Glutamatergic neuron (in vitro differentiated cells): ENCODE data around the gene CRTC3. TPM values are rescaled to one million over a fixed set of nuclear protein-coding genes. Genes with fewer than 3 reads are reported as not detected.
"Not testable (repeated sequence)": the region's sequence is repeated elsewhere in the genome, so short reads cannot be mapped to it uniquely, and the experiment has no call there.

Experiments used
- DNase-seq: peaks from one replicate; pipeline ENCODE4 v3.0.0; 2022
- H3K27ac Mint-ChIP-seq: one replicate; pipeline ENCODE4 v1.8.0; 2020; ENCODE audit warnings: mild to moderate bottlenecking, mixed read lengths, inconsistent platforms; ENCODE audit not compliant: unreplicated experiment
- H3K27me3 Mint-ChIP-seq: one replicate; pipeline ENCODE4 v1.8.0; 2020; ENCODE audit warnings: mild to moderate bottlenecking, moderate library complexity, mixed read lengths, inconsistent platforms; ENCODE audit not compliant: unreplicated experiment
- H3K36me3 Mint-ChIP-seq: one replicate; pipeline ENCODE4 v1.8.0; 2020; ENCODE audit warnings: mild to moderate bottlenecking, mixed read lengths, inconsistent platforms; ENCODE audit not compliant: unreplicated experiment
- H3K4me1 Mint-ChIP-seq: one replicate; pipeline ENCODE4 v1.8.0; 2020; ENCODE audit warnings: mild to moderate bottlenecking, low read depth, mixed read lengths, inconsistent platforms; ENCODE audit not compliant: unreplicated experiment
- H3K4me3 Mint-ChIP-seq: one replicate; pipeline ENCODE4 v1.8.0; 2020; ENCODE audit warnings: mild to moderate bottlenecking, mixed read lengths, inconsistent platforms; ENCODE audit not compliant: unreplicated experiment
- H3K9me3 Mint-ChIP-seq: one replicate; pipeline ENCODE4 v1.8.0; 2020; ENCODE audit warnings: mild to moderate bottlenecking, moderate library complexity, mixed read lengths, inconsistent platforms; ENCODE audit not compliant: unreplicated experiment
- CTCF ChIP-seq: fragments of 200-600 bp; sonication (generic); IDR thresholded peaks from one replicate; pipeline ENCODE4 v1.5.0; 2021; ENCODE audit not compliant: partially characterized antibody, unreplicated experiment
- total RNA-seq: library from RNA; stranded (reverse); fragmentation: NEBNext Ultra II Directional; extraction: Animal tissue kit (Norgen Biotek cat#: 25700); gene quantifications from one replicate; pipeline ENCODE4 v1.2.1, GENCODE V29; 2021; ENCODE audit not compliant: unreplicated experiment

CRTC3 gene
- total RNA-seq, 1 donor from 2014 or later, result 50.1 TPM

GRCh38 chr15:90683876-90684275, 154.2 kb downstream of the CRTC3 start:
- Mint-ChIP-seq H3K27ac (no peak overlapping the region), H3K36me3 (no peaks in the 10 kb centered on the region), H3K27me3 (peaks cover 1% of the 10 kb centered on the region), H3K4me1 (no peaks in the 10 kb centered on the region), H3K9me3 (no peaks in the 10 kb centered on the region), H3K4me3 (no peak overlapping the region)
- no peak for TF ChIP-seq CTCF
- DNase-seq, result no peak

GRCh38 chr15:90684281-90684680, 154.6 kb downstream of the CRTC3 start:
- no peak for TF ChIP-seq CTCF
- Mint-ChIP-seq H3K9me3 (no peaks in the 10 kb centered on the region), H3K36me3 (no peaks in the 10 kb centered on the region), H3K4me3 (no peak overlapping the region), H3K27ac (no peak overlapping the region), H3K4me1 (no peaks in the 10 kb centered on the region), H3K27me3 (peaks cover 1% of the 10 kb centered on the region)
- no peak for DNase-seq

DNA sequence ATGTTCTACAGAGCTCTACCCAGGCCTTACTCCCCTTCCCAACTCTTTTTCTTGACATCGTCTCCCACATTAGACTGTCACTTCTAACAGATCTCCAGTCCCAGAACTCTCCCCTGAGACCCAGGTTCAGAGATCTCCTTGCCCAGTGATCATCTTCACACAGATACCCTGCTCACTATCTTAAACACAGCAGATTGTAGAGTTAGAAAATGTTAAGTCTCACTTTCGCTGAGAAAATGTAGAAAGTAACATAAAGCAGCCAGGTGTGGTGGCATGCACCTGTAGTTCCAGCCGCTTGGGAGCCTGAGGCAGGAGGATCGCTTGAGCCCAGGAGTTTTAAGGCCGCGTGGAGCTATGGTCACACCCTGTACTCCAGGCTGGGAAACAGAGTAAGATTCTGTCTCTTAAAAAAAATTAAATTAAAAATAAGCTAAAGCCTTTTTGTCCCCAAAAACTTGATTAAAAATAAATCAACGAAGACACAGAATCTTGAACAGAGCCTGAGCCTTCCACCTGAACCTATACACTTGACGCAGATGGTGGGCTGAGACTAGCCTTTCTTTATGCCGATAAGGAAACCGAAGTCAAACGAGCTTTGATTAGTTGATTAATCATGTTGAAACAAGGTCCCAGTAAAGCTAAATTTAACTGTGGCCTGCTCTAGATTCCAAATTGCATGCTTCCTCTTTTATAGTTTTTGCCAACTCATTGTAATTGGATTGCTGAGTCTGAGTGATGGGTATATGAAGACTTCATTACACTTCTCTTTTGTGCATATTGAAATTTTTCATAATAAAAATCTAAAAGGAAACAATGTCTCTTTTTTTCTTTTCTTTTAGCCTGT, 156.1 kb downstream of the CRTC3 start:
- DNase-seq, result no peak
- Mint-ChIP-seq H3K9me3 (no peaks in the 10 kb centered on the region), H3K27me3 (peaks cover 1% of the 10 kb centered on the region), H3K4me3 (no peak overlapping the region), H3K4me1 (no peaks in the 10 kb centered on the region), H3K36me3 (no peaks in the 10 kb centered on the region), H3K27ac (no peak overlapping the region)
- TF ChIP-seq CTCF, result no peak

DNA sequence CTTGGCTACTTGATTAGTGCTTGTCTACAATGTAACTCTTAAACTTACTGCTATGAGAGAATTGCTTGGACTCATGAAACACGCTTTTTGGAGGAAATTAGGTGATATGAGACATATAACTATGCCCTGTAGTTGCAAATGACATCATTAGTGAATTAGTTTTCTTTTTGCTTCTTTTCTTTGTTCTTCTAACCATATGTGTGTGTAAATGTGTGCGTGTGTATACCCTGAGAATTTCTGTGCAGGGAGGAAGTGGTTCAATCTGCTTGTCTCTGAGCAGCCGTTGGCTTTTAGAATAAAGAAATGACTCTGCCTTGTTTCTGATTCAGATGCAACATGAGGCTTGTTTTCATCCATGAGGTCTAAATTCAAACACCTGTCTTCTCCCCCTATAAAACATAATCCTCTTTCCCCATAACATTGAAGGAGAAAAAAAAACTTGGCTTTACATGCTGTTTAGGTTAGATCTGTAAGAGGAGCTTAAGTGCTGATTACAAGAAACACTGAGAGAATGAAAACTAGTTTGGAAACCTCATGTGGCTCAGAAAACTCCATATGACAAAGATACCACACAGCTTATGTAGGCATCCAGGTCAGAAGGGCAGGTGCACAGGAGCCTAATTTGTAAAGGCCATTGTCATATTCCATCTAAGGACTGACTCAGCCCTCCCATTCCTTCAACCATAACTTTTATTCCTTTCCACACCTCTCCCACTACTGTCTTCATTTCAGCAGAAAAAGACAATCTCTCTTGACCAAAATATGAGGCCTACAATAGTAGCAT, 156.9 kb downstream of the CRTC3 start:
- no peaks in the 10 kb centered on the region for H3K9me3 Mint-ChIP-seq
- no peaks in the 10 kb centered on the region for H3K36me3 Mint-ChIP-seq
- peaks cover 1% of the 10 kb centered on the region for H3K4me1 Mint-ChIP-seq
- no peak overlapping the region for H3K27ac Mint-ChIP-seq
- DNase-seq, result no peak
- no peak overlapping the region for H3K4me3 Mint-ChIP-seq
- no peak for TF ChIP-seq CTCF
- peaks cover 1% of the 10 kb centered on the region for H3K27me3 Mint-ChIP-seq

DNA sequence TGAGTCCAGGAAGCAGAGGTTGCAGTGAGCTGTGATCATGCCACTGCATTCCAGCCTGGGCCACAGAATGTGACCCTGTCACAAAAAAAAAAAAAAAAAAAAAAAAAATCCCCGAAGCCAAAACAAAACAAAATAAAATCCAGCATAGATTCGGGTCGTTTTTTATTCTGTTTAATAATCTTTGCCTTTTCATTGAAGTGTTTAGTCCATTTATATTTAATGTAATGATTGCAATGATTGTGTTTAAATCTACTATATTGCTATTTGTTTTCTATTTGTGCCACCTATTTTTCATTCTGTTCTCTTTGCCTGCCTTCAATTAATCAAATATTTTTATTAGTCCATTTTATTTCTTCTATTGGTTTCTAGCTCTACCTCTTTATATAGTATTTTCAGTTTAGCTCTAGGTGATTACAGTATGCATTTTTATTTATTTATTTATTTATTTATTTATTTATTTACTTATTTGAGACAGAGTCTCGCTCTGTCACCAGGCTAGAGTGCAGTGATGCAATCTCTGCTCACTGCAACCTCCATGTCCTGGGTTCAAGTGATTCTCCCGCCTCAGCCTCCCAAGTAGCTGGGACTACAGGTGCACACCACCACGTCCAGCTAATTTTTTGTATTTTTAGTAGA, 159.7 kb downstream of the CRTC3 start:
- DNase-seq, H3K4me1 Mint-ChIP-seq, H3K4me3 Mint-ChIP-seq, H3K27ac Mint-ChIP-seq, H3K27me3 Mint-ChIP-seq, H3K9me3 Mint-ChIP-seq, H3K36me3 Mint-ChIP-seq: not testable (repeated sequence)
